Measurements from ENCODE around the gene NEURL1B. TPM values are rescaled to one million over a fixed set of nuclear protein-coding genes. Genes with fewer than 3 reads are reported as not detected.

NEURL1B gene
- polyA plus RNA-seq, 1 donor (not counting 4 experiments of a cell fraction or from before 2014, with no cell fraction given), result 0.43 TPM

- no peak for FAIRE-seq
Measured at GRCh38 chr5:172622091-172623046, 18.7 kb upstream of the NEURL1B start.

GRCh38 chr5:172623313-172623980, 17.6 kb upstream of the NEURL1B start:
- Histone ChIP-seq H3K36me3 (ENCODE audit: control insufficient read depth in 2 of 2, extremely low read depth in 1 of 2, insufficient read depth in 2 of 2, low read length in 2 of 2) (no peaks in the 10 kb centered on the region), H3K9ac (ENCODE audit: control insufficient read depth, extremely low read depth, insufficient read depth, low read length) (no peak overlapping the region), H3K27me3 (ENCODE audit: control insufficient read depth, extremely low read depth, insufficient read depth, low read length) (peaks cover 4% of the 10 kb centered on the region), H4K20me1 (ENCODE audit: control insufficient read depth, extremely low read depth, insufficient read depth, low read length) (no peaks in the 10 kb centered on the region), H2AFZ (ENCODE audit: control insufficient read depth, low read length) (no peak overlapping the region), H3K27ac (ENCODE audit: control insufficient read depth, insufficient read depth, low read length) (no peak overlapping the region), H3K4me2 (ENCODE audit: control insufficient read depth, extremely low read depth, insufficient read depth, low read depth, low read length) (no peak overlapping the region), H3K4me1 (ENCODE audit: control insufficient read depth, extremely low read depth, insufficient read depth, low read length) (no peaks in the 10 kb centered on the region), H3K4me3 (ENCODE audit: control insufficient read depth in 2 of 3, extremely low read depth in 1 of 3, insufficient read depth in 2 of 3, low read depth in 1 of 3, low read length in 3 of 3) (no peak overlapping the region), H3K9me3 (ENCODE audit: control insufficient read depth, low read depth, low read length) (no peaks in the 10 kb centered on the region), H3K79me2 (ENCODE audit: control insufficient read depth, insufficient read depth, low read length) (no peaks in the 10 kb centered on the region), H3K9me1 (ENCODE audit: control insufficient read depth, extremely low read depth, insufficient read depth, low read length) (no peaks in the 10 kb centered on the region)
- no peak for DNase-seq (ENCODE audit: low read depth, low spot score)
- dilution Hi-C loops (cut with MboI; ENCODE audit: extremely low pct_ligation_motif_present, low sequenced_read_pairs), result no loop called here
- TF ChIP-seq CTCF (optimal IDR thresholded peaks at IDR 0.05 in 1 of 3, IDR thresholded peaks at IDR 0.05 in 1 of 3, conservative IDR thresholded peaks at IDR 0.05 in 1 of 3; ENCODE audit: extremely low read depth in 1 of 3, insufficient read depth in 2 of 3, low read length in 3 of 3) (no peak), EZH2 (IDR thresholded peaks at IDR 0.05; ENCODE audit: low read length) (no peak)
- no peak for FAIRE-seq

More at GRCh38 chr5:172622091-172623046, 18.7 kb upstream of the NEURL1B start:
- no peak overlapping the region for H3K27ac ChIP-seq (ENCODE audit: control insufficient read depth, insufficient read depth, low read length)
- no peaks in the 10 kb centered on the region for H3K9me3 ChIP-seq (ENCODE audit: control insufficient read depth, low read depth, low read length)
- no peaks in the 10 kb centered on the region for H3K4me1 ChIP-seq (ENCODE audit: control insufficient read depth, extremely low read depth, insufficient read depth, low read length)
- H3K4me3 ChIP-seq (ENCODE audit: control insufficient read depth in 2 of 3, extremely low read depth in 1 of 3, insufficient read depth in 2 of 3, low read depth in 1 of 3, low read length in 3 of 3), result no peak overlapping the region
- no peak for DNase-seq (ENCODE audit: low read depth, low spot score)
- H3K79me2 ChIP-seq (ENCODE audit: control insufficient read depth, insufficient read depth, low read length), result no peaks in the 10 kb centered on the region
- H3K36me3 ChIP-seq (ENCODE audit: control insufficient read depth in 2 of 2, extremely low read depth in 1 of 2, insufficient read depth in 2 of 2, low read length in 2 of 2), result no peaks in the 10 kb centered on the region
- H3K27me3 ChIP-seq (ENCODE audit: control insufficient read depth, extremely low read depth, insufficient read depth, low read length), result peaks cover 4% of the 10 kb centered on the region
- H3K9ac ChIP-seq (ENCODE audit: control insufficient read depth, extremely low read depth, insufficient read depth, low read length), result no peak overlapping the region
- no peaks in the 10 kb centered on the region for H3K9me1 ChIP-seq (ENCODE audit: control insufficient read depth, extremely low read depth, insufficient read depth, low read length)
- H3K4me2 ChIP-seq (ENCODE audit: control insufficient read depth, extremely low read depth, insufficient read depth, low read depth, low read length), result no peak overlapping the region
- dilution Hi-C loops (cut with MboI; ENCODE audit: extremely low pct_ligation_motif_present, low sequenced_read_pairs), result no loop called here
- H4K20me1 ChIP-seq (ENCODE audit: control insufficient read depth, extremely low read depth, insufficient read depth, low read length), result no peaks in the 10 kb centered on the region
- H2AFZ ChIP-seq (ENCODE audit: control insufficient read depth, low read length), result no peak overlapping the region
- TF ChIP-seq EZH2 (IDR thresholded peaks at IDR 0.05; ENCODE audit: low read length), result no peak
- TF ChIP-seq CTCF (optimal IDR thresholded peaks at IDR 0.05 in 1 of 3, IDR thresholded peaks at IDR 0.05 in 1 of 3, conservative IDR thresholded peaks at IDR 0.05 in 1 of 3; ENCODE audit: extremely low read depth in 1 of 3, insufficient read depth in 2 of 3, low read length in 3 of 3), result no peak

All from keratinocyte (primary cell).